HG03060 (cell line): ENCODE data around the gene SPATA13.

Experiments used
- ATAC-seq: cut with Tn5 transposase; IDR thresholded peaks from one replicate; pipeline ENCODE4 v1.9.1; 2021; ENCODE audit warnings: low read depth, moderate number of reproducible peaks; ENCODE audit not compliant: unreplicated experiment

Gene SPATA13

DNA sequence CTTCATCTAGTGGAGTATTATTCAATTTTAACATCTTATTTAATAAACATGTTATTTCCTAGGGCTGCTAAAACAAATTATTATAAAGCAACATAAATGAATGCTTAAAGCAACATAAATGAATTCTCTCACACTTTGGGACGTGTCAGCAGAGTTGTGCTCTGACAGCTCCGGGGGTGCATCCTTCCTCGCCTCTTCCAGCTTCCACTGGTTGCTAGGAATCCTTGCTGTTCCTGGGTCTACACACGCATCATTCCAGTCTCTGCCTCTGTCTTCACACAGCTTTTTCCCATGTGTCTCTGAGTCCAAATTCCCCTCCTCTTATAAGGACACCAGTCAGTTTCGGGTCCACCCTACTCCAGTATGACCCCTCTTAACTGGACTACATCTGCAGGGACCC is 21.6 kb upstream of the SPATA13 start:
- ATAC-seq, result no peak

DNA sequence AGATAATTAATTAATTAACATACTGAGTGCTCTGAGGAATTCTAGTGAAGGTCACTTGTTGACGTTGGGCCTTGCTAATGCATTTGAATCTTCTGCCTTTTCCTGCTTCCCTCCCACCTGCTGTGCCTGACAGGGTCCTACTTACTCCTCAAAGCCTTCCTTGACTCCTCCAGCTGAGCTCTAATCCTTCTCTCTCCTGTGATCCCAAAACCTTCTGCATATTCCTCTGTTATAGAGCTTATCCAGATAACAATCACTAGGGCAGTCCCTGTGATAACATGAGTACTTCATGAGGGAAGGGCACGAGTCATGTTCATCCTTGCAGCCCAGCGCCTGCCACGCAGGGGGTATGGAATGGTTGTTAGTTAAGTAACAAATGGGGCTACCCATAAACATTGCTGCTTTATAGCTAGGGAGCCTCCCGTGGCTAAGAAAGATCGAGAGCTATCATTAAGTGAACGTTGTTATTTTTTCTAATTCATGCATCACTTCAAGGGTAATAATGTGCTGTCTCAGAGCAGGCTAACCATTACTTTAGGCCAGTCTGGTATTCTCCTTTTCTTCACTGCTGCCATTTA is 19.1 kb upstream of the SPATA13 start:
- ATAC-seq, result no peak

DNA sequence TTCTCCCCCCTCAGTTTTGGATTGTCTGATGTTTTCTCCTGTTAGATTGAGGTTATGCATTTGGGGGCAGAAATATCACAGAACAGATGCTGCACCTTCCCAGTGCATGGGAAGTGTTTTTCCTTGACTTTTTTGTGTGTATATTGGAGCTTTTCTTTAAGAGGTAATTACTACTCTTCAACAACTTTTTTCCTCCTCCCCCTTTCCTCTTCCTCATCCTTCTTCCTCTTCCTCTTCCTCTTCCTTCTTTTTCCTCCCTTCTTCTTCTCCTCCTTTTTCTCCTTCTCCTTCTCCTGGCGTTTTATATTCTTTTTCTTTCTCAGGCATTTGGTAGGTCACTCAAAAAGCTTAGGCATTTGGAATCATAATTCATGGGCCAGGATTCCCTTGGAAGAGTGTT is 18.1 kb upstream of the SPATA13 start:
- ATAC-seq, result no peak

DNA sequence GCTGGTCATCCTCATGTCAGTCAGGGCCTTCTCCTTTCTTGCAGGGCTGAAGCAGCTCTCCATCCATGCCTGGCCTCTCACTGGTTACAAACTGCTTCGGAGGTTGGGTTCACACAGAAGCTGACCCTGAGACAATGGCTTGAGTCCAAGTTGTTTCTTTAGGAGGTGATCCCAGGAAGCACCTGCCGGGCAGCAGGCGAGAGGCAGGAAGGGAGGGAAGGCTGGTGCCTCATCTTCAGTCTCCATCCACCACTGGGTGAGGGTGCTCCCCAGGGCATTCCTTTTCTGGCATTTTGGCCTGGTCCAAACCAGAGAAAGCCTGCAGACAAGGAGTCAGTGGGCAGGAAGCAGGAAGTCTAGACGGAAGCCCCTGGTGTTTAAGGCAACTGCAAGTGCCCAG is 17.6 kb upstream of the SPATA13 start:
- ATAC-seq, result no peak

DNA sequence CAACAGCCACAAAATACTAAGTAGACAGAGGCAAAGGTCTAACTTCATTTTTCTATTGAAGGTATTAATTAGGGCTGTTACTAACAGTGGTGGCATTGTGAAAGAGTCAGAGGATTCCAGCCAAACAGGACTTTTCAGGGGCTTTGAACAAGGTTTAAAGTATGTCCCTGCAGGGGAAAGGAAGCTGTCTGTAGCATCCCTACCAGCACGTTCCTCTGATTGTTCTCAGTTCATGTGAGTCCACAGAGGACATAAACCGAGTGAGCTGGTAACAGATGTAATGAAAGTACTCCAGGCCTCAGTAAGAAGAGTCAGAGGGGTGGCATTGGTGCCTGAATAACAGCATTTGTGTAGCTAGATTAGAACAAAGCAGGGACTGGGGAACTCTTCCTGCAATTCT is 15.3 kb upstream of the SPATA13 start:
- no peak for ATAC-seq

DNA sequence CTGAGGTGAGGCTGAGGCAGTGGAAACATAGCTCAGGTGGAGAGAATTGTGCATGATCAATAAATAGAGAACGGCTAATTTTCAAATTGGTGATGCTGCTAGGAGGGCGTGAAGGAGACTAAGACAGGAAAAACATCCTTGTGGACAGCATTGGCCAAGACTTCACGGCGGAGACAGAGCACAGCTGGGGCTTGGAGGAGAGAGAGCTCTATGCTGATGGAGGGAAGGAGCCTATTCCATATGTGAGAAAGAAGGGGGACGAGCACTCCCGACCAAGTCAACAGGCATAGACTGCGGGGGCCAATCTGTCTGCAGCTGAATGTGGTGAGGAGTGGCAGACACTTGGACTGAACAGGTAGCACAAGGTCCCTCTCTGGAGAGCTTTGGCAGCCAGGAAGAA is 14.8 kb upstream of the SPATA13 start:
- ATAC-seq, result no peak

DNA sequence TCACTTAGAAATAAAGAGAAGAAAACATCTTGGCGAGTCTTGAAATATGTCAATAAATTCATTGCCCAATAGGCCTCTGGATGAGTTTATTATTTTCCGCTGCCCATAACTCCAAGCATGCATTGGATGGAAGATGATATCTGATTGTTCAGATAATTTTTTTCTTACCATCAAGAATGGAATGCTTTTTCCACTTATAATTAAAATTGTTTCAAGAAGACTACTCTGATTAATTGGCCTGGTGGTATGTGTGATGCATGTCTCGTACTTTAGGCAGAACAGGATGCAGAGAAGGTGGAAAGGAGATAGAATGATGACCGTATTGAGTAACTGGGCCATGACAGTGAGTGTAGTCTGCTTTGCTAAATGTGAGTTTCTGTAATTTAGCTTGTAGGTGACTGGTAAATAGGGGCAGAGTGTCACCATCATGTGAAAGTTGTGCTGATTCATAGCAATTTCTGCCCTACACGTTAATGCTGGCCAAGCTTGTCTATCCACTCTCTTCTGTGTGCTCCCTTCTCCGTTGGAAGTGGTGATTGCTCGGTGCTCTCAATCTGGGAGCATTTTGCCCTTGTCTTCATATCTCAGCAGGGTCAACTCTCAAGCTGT is 13.5 kb upstream of the SPATA13 start:
- no peak for ATAC-seq

DNA sequence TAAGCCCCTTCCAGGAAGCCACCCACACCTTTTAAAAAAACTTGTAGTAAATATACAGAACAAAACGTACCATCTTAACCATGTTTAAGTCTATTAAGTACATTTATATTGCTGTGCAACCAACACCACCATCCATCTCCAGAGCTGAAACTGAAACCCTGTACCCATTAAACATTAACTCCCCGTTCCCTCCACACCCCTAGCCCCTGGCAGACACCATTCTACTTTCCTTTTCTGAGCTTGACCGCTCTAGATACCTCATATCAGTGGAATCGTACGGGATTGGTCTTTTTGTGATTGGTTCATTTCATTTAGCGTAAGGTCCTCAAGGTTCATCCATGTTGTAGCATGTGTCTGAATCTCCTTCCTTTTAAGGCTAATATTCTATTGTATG is 13.0 kb upstream of the SPATA13 start:
- no peak for ATAC-seq

DNA sequence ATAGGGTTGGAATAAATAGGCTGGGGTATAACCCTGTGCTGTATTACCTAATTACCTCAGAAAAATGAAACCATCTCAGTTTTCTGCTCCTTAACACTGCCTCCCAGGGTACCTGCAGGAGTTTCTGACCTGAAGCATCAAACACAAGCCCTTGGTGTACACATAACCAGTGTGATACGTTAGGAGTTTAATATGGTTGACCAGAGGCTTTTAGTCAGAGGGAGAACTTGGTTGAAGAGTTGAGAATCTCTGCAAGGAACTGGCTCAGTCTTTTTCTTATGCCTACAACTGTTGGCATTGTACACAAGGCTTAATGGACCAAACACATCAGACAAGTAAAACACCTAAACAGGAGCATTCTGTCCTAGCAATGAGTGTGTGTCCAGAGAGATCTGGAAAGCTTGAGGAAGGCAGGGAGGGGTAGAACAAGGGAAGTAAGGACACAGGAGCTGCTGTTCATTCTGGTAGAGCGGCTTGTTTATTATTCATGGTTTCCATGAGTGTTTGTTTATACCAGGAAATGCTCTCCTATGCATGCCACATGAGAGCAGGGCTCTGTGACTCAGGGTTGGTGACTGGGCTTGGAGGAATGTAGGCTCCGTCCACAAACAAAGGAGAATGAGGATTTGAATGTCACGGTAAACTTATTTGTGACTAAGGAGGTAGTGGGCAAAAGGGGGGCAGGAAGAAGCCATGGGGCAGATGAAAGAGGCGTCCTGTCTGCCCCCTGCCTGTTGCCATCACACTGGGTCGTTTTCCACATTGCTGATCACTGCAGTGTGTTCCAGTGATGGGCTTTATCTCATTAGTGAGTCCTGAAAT is 11.9 kb upstream of the SPATA13 start:
- no peak for ATAC-seq

DNA sequence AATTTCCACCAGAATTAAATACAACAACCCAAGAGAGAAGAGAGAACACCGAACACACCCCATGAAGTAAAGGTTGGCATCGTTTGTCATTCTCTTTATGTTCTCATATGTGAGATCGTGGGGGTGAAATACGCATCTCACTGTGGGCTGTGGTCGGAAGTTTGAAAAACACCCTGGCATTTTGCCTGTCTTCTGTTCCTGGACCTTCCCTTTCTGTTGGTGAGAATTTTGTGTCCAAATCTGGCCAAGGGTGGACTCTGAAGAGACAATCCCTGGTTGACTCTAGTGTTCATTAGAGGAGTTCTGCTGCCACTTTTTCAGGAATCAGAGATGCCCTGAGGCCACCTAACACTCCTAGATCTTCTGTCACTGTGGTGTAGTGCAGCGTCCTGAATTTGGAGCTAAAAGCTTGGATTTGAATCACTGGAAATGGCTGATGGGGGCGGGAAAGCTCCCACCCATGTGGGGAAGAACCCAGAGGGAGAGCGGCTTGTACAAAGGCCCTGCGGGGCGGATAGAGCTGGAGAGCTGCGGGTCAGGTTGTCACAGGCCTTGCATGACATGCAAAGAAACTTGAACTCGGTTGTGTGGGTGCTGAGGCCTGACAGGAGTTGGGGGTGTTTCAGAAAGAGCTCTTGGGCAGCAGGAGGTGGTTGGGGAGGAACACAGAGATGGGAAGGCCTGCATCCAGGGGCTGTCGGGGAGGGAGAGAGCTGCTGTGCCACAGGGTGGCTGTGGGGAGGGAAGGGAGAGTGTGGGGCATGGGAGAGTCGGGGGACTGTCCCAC is 11.1 kb upstream of the SPATA13 start:
- no peak for ATAC-seq

DNA sequence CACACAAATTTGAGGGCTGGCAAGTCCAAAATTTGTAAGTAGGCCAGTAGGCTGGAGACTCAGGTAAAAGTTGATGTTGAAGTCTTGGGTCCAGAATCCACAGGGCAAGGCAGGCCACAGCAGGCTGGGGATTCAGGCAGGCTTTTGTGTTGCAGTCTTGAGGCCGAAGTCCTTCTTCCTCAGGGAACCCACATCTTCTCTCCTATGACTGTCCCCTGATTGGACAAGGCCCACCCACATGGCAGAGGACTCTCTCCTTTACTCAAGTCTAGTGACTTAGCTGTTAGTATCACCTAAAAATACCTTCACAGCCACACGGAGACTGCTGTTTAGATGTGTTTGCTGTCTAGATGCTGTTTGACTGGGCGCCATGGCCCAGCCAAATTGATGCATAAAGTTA is 9.9 kb upstream of the SPATA13 start:
- no peak for ATAC-seq

DNA sequence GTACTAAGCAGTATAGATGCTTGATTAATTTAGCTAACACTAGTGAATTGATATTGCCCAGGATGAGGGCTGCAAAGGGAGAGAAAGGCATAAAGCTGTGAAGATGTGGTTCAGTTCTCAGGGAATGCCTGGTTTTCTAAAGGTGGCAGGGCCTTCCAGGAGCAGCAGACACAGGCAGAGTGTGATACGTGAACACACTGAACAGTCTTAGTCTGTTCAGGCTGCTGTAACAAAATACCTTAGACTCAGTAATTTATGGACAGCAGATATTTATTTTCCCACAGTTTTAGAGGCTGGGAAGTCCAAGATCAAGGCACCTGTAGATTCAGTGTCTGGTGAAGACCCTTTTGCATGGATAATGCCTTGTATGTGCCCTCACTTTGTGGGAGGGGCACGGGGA is 8.7 kb upstream of the SPATA13 start:
- no peak for ATAC-seq

DNA sequence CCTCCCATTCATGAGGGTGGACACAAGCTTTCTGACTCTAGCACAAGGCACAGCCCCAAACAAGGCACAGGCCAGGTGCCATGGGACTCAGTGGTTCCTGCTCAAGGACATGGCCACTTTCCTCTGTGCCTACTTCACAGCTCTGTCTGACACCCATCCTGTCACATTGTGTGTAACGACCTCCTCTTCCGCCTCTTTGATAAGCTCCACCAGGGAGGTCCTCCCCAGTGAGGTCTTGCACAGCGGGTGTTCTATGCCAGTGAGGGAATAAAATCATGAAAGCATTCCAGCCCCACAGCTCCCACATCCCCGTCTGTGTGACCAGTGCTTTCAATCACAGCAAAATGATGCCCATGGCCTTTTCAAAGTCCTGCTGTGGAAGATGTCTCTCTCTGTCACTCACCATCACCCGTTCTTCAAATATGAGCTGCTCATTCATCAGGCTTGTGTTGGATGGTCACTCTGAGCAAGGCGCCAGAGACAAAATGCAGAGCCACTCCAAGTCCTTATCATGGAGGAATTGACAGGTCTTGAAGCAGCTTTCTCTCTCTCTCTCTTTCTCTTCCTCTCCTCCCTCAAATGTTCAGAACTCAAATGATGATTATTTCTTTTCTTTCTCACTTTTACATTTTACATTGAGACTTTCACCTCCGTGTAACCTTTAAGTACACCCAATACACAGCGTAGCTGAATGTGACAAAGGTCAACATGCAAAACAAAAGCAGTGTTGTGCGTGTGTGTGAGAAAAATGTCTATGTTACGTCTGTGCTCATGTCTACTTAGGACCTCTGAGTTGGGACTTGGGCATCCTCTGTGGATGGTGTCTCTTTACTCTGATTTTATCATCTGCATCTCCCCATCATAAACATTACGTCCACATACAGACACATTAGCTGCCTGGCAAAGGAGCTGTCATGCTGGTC is 8.0 kb upstream of the SPATA13 start:
- no peak for ATAC-seq

DNA sequence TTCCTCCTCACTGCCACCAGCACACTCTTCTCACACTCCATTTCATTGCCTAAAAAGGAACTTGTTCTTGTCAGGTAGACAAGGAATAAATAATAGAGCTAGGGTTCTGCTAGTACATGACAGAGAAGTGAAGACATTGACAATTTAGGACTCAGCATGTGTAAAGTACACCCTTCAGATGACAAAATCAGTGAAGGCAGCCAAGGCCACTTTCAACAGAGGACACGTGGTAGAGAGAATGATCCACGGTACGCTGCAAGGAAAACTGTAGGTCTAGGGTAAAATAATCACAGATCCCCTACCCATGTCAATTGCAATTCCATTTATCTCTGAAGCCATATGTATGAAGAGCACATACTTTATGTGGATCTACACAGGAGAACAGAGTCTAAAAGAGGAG is 7.2 kb upstream of the SPATA13 start:
- ATAC-seq, result no peak

DNA sequence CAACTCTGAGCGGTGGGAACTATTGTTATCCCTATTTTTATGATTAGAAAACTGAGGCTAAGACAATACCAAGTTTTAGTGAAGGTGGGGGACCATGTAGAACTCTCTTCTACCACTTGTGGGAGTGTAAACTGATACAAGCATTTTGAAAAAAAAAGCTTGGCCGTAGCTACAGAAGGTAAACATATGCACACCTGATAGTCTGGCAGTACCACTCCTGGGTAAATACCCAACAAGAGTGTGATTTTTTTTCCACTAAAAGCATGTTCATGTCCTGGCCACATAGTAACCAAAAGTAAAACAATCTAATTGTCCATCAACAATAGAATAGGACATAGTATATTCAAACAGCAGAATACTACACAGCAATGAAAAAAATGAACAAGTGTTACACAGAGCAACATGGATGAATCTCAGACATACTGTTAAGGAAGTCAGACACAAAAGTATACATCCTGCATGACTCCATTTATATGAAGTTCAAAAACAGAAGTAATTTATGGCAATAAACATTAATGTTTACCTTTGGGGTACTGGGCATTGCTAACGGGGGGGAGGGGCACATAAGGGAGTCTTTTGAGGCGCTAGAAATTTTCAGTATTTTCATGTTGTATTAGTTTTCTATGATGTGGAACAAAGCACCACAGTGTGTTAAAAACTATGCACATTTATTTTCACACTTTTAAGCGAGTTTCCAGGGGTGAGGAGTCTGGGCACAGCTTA is 6.4 kb upstream of the SPATA13 start:
- ATAC-seq, result no peak

DNA sequence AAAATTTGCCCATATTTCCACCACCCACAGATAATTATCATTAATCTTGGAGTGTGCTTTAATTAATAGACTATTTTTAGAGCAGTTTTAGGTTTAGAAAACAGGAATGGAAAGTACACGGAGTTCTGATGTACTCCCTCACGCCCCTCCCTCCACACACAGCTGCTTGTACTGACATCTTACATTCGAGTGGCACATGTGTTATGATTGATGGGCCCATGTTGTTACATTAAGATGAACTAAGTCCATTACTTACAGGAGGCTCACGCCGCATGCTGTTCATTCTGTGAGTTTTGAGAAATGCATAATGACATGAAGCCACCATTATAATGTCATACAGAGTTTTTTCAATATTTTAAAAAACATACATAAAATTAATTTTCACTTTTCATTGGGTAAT is 1.2 kb upstream of the SPATA13 start:
- ATAC-seq, result no peak

DNA sequence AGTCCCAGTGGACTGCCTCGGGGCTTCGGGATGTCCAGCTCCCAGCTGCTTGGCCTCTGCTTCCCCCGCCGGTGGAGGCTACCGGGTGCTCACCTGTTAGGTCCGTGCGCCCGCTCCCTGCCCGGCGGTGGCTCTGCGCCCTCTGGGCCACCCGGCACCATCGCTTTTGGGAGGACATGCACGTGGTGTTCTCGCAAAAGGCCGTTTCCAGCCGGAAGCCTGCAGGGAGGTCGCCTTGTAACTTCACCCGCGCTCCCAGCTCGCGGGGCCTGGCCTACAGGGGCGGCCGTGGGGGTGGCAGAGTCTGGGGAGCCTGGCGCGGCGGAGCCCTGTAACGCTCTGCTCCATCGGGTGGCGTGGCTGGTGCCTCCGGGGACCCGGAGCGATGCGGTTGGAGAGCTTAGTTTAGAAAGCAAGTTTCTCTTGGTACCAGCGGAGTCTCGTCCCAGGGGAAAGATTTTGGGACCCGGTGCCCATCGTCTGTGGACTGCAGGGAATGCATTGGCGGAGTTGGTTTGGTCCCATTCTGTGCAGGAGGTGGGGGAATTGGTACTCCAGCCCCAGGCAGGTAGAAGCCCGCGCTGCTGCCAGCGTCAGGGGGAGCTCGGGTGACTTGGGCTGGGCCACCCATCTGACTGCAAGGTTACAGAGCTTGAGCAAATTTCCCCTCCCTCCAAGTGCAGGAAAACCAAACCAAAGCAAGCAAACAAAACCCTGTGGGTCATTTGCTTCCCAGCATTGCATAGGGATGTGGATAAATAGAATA is 673 bp downstream of the SPATA13 start:
- no peak for ATAC-seq

DNA sequence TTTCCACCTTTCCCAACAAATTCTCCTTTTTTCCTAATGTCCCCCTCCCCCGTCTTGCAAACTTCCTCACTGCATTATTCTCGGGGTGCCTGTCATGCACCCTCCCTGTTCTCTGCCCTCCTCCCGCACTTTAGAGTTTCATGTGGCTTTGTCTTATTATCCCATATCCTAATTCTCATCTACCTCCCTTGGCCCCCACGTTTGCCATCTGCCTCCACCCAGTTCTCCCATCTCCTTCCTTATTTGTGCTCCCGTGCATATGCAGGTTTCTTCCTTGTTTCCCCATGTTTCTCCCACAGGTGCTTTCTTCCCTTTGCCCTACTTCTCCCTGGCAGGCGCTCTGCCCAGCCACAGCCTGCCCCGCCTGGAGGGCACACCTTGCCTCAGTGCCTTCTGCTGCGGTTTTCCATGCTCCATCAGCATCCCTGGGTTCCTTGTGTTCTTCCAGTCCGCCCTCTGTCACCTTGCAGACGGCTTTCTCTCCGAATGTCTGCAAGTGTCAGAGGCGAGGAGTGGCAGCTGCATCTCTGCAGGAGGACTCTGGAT is 1.5 kb downstream of the SPATA13 start:
- ATAC-seq, result no peak

DNA sequence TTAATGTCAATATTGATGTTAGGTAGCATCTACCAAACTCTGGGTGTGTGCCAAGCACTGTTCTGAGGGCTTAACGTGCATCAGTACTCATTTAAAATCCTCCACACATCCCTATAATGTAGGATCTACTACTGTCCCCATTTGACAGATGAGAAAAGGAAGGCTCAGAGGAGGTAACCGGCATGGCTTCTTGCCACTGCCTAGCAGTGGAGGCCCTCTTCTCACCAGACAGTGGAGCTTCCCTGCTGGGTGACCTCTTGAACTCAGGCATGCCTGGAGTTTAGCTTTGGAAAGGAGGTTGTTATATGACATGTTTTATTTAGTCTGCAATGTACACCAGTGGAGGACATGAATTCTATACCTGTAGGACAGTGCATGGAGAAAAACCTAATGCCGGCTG is 2.1 kb downstream of the SPATA13 start:
- no peak for ATAC-seq
